T-helper 2 cell treated with Interferon-gamma antibody and Interleukin-4, amounts not matched to agents 100 ng/mL and 5 ng/mL, for 36 hours (primary cell): Measurements from ENCODE around the gene SLC5A4. TPM values are rescaled to one million over a fixed set of nuclear protein-coding genes. Genes with fewer than 3 reads are reported as not detected.
"Not testable (repeated sequence)": the region's sequence is repeated elsewhere in the genome, so short reads cannot be mapped to it uniquely, and the experiment has no call there.

Experiments used
- intact Hi-C: fragments of 100-400 bp; cut with micrococcal nuclease; formaldehyde crosslinking; loops from one replicate; pipeline ENCODE4 v1.15.1; 2023
- total RNA-seq: library from RNA; stranded (reverse); gene quantifications from 2 replicates; pipeline ENCODE4 v1.2.3, GENCODE V29; 2022

SLC5A4 gene
- total RNA-seq, 1 donor from 2014 or later = not detected

DNA sequence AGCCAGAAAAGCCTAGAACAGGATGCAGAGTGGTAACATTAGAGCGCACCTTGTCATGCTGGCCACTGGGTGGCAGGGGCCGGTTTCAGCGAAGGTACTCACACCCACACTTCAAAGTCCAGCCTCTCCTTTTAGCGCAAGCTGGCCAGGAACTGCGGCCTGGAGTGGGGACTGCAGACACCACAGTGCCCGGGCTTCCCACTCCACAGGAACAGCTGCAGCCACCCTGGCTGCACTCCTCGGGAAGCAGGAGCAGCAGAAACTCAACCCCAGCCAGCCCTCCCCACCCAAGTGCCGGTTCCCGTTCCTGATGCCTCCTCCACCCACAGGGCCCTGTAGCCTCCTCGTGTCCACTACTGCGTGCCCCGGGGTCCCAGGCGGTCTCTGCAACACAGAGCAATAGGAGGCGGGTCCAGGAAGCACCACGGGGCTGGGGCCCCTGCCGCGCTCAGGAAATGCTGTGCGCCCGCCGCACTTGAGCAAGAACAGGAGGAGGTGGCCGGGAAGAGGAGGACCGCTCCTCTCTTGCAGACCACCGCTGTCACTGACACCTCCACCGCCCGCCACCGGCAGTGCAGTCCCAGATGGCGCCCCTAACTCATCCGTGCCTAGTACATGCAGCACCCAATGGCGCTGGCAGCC is 52.5 kb downstream of the SLC5A4 start:
- intact Hi-C loops = no loop called here

DNA sequence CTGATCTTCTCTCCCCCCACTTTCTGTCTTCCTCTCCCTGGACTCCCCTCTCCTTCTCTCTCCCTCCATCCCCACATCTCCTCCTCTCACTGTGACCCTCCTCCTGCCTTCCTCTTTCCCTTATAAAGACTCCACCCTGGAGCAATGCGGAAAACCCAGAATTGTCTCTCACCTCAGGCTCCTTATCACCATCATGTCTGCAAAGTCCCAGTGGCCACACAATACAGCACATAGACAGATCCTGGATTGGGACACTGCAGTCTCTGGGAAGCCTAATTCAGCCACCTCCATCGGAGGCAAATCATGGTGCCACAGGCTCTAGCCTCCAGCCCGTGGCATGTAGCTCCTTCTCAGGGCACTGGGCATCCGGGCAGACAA is 53.0 kb downstream of the SLC5A4 start:
- intact Hi-C loops = no loop called here

DNA sequence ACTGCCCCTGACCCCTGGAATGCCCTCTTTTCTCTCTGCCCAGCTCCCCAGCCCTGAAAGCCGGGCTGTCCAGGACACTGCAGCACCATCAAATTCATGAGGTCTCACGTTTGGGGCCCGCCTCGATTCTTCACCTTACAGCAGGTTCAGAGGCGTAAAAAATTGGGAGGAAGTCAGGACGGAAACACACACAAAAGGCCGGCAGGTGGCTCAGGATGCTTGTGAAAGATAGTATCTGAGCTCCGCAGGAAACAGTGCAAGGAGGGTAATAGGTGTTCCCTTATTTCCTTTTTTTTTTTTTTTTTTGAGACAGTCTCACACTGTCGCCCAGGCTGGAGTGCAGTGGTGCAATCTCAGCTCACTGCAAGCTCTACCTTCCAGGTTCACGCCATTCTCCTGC is 54.4 kb downstream of the SLC5A4 start:
- intact Hi-C loops = no loop called here

DNA sequence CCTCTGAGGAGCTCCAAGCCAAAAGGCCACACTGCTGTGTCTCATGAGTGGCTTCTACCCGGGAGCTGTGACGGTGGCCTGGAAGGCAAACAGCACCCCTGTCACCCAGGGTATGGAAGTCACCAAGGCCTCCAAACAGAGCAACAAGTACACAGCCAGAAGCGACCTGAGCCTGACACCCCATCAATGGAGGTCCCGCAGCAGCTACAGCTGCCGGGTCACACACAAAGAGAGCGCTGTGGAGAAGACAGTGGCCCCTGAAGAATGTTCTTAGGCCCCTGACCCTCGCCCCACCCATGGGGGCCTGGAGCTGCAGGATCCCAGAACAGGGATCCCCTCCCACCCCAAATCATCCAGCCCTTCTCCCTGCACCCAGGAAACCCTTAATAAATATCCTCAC is 55.2 kb downstream of the SLC5A4 start:
- intact Hi-C loops = no loop called here

DNA sequence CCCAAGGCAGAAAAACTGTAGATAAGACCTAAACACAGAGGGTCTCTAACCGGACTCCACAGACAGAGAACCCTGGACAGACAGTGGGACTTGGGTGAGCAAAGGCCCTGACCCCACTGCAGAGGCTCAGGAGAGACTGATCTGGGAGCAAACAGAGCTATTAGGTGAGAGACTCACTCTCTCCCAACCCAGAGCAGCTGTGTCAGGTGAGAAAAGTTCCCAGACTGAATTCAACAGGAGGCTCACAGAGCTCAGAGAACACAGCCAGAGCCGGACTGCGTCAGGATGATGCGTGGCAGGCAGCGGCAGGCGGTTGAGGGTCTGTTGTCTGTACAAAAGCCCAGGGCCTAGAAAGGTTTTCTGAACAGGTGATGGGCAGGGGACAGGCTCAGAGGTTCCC is 55.8 kb downstream of the SLC5A4 start:
- intact Hi-C loops = no loop called here

DNA sequence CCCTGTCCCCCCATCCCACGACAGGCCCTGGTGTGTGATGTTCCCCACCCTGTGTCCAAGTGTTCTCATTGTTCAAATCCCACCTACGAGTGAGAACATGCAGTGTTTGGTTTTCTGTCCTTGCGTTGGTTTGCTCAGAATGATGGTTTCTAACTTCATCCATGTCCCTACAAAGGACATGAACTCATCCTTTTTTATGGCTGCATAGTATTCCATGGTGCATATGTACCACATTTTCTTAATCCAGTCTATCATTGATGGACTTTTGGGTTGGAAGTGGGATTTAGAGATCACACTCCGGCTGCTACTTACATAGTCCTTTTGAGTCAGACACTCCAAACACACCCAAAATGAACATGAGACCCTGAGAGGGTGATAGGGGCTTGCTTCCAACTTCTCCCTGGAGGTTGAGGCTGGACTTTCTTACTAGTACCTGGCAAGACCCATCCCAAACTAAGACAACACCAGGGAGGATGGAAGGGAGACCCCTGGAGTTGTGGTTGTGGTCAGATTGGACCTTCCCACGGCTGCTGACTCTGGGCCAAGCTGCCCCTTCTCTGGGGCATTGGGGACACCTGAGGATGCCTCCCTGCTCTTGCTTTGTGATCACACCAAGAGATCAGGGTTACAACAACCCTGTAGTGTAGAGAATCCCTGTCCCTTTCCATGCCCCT is 57.5 kb downstream of the SLC5A4 start:
- intact Hi-C loops = not testable (repeated sequence)

DNA sequence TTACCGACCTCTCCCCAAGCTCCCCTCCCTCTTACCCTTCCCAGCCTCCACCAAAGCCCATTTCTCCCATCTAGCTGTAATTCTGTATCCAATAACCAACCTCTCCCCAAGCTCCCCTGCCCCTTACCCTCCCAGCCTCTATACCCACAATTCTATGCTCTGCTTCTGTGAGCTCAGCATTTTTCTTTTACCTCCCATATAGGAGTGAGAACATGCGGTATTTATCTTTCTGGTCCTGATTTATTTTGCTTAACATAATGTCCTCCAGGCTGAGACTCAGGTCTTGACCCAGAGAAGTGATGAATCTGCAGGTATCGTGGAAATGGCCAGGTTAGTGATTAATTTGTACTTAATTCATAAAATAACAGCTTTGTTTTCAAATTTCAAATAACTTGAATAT is 59.2 kb downstream of the SLC5A4 start:
- intact Hi-C loops = not testable (repeated sequence)

DNA sequence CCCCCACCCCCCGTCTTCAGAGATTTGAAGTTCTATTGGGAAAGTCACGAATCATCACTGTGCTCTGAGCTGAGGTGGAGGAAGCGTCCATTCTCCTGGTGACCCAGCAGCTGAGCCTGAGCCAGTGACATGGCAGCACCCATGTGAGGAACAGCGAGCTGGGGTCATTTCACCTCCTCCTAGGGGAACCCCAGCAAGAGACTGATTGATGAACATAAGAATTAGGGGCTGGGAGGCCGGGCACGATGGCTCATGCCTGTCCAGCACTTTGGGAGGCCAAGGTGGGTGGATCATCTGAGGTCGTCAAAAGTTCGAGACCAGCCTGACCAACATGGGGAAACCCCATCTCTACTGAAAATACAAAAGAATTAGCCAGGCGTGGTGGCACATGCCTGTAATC is 61.8 kb downstream of the SLC5A4 start:
- intact Hi-C loops = not testable (repeated sequence)

DNA sequence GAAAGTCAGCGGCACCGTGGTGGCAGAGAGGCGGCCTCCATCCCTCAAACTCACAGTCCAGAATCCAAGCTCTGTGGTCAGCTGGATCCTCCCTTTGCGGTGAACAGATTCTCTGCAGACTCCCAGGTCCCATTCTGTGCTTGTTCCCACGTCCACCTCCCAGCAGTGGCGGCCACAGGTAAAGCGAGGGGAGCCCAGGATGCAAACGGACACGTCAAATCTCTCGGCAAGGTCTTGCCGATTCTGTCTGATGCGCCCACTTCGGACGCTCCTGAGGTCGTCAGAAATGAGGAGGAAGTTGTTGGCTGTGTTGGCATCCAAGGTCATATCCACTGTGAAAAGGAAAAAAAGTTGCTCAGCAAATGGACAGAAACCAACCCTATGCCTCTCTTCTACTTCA is 64.1 kb downstream of the SLC5A4 start:
- intact Hi-C loops = not testable (repeated sequence)

DNA sequence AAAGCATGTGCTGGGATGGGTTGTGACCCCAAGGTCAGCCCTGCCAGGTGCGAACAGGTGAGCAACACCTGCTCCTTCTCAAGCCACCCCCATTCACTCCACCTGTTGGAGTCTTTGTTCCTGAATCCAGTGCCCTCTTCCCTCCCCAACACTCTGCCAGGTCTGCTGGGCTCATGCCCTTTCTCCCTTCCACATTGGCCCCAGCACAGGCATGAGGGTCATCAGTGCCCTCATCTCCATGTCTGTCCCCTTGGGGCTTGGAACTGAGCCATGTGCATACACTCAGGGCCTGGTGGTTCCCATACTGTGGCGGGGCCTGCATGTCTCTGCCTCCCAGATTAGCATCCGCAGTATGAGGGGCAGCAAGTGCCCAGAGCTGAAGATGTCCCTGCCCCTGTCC is 69.3 kb downstream of the SLC5A4 start:
- intact Hi-C loops = no loop called here

DNA sequence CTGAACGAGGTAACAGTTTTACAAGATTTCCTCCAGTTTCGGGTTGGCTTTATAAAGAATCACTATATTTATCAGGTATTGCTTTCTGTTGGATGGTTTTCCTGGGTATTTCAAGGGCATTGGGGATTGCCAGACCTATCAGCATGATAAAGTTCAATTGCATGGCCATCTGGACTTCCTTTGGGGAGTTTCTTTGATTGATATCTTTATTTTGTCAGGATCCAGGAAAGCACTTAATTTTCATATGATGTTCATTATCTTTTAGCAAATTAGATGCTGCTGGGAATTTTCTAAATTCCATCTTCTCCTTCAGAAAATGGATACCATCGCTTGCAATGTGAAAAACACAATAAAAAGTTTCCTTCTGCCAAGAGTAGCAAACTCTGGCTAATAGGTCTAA is 71.5 kb downstream of the SLC5A4 start:
- intact Hi-C loops = no loop called here

DNA sequence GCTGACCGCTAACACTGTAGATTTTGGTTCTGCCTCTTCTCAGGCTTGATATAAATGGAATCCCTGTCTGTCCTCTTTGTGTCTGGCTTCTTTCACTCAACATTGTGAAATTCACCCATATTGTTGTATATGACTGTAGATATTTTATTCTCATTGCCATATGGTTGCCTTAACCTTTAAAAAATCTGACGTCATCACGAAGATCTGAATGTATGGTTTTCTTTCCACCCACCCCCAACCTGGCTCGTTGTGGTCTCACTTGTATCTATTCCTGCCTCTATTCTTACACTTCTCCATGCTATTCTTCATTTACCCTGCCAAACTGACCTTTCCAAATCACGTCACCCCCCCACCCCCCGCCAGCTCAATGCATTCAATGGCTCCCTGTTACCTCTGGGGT is 74.1 kb downstream of the SLC5A4 start:
- intact Hi-C loops = no loop called here

DNA sequence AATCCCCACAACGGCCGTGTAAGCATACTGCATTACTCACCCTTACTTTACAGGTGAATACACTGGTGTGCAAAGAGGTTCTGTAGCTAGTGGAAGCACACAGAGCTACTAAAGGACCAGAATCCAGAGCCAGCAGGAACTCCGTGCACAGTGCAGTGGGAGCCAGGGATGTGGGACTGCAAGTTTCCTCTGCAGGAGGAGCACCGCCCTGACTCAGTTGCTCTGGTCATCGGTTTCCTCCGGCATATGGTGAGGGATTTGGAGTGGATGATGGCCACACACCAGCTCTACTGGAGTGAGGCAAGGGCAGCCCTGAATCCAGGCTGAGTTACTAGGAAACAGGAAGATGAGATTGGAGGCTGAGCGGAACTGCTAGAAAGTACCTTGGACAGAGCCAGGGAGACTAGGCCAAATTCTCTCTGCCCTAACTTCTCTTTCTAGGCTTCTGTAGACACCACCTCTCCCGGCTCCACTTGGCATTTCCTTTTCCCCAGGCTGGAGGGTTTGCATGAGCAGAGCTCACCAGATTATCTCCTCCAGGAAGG is 77.9 kb downstream of the SLC5A4 start:
- intact Hi-C loops = no loop called here

DNA sequence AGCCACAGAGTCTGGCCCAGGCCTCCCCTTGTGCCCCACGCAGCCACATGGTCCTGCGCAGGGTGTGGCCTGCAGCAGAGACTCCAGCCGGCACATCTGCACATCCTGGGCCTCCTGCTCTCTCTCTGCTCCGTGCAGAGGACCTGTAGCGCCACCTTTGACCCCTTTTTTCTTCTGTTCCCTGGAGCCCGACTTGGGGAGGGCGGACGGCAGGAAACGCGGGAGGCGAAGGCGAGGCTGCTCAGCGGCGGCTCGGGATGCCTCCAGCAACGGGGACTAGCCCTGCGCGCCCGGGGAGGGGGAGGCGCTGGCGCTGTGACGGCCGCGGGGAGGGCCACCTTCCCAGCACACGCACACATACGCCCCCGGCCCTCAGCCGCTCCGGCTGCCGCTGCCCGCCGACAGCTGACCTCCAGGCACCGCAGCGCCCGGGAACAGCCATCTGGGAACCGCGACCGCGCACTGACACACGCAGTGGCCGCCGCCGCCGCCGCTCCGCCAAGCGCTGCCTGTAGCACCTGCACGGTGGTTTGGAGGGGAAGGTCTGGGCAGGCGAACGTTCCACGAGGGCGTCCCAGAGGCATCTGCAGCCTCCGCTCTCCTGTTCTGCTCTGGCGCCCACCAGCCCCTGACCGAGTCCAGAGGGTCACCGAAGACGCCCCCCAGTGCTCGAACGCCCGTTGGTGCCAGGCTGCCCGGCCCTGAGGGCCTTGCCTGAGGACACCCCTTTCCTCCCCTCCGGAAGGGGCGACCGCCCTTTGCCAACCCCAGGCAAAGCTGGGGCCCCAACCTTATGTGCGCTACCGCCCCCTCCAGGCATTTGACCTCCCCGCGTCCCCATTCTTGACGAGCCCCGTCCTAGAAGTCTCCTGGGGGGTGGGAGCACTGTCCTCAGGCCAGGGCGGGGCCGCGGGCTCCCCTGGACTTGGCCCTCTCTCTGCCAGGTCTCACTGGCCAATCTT is 79.2 kb downstream of the SLC5A4 start:
- intact Hi-C loops = no loop called here

DNA sequence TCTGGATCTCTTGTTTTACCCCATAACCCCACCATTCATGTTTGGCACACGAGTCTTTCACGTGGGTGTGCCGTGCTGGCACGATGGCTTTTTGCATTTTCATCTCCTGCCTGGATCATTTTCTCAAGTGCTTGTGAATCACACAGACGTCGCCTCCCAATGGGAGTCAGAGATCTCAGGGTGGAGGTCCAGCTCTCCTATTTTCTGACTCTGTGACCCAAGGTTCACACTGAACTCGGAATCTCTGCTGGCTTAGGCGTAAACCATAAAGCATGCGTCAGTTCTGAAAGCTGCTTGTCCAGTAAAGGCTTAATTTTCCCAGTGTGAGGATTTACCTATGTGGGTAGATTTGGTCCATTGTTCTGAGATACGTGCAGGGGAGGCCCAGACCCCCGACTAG is 80.0 kb downstream of the SLC5A4 start:
- intact Hi-C loops = no loop called here

Other genes with a start within 250 kb of the SLC5A4 start
- not detected in 2 replicates for gene SLC5A1, start 212.1 kb downstream of the SLC5A4 start, total RNA-seq
- not detected in 2 replicates for gene C22orf42, start 96.0 kb downstream of the SLC5A4 start, total RNA-seq
- gene RFPL2, start 50.3 kb downstream of the SLC5A4 start, total RNA-seq = 0.09 TPM in 1 of 2 replicates, not detected in the other
- gene RFPL3, start 102.5 kb upstream of the SLC5A4 start, total RNA-seq = not detected in 2 replicates
- gene RTCB, start 156.9 kb upstream of the SLC5A4 start, total RNA-seq = 60.2 and 65.5 TPM in 2 replicates
- not detected in 2 replicates for gene BPIFC, start 209.1 kb upstream of the SLC5A4 start, total RNA-seq
- gene FBXO7, start 219.5 kb upstream of the SLC5A4 start, total RNA-seq = 101 and 103 TPM in 2 replicates